Sigmoid colon (tissue), 4 donors: Measurements from ENCODE around the gene SMURF2.
"Not testable (repeated sequence)": the region's sequence is repeated elsewhere in the genome, so short reads cannot be mapped to it uniquely, and the experiment has no call there.

Experiments used
- EP300 ChIP-seq, 4 donors: sonication (generic); formaldehyde crosslinking; IDR thresholded peaks; one replicate each; pipeline ENCODE4 v1.6.1; 2017; ENCODE audit warnings: antibody characterized with exemption in 4 of 4
- POLR2A ChIP-seq, 2 donors: fragments of 450-650 bp; IDR thresholded peaks; one replicate each; pipeline ENCODE4 v1.6.1; 2016; ENCODE audit warnings: antibody characterized with exemption in 2 of 2, mild to moderate bottlenecking in 2 of 2, moderate library complexity in 2 of 2
- POLR2AphosphoS5 ChIP-seq, 4 donors: sonication (generic); formaldehyde crosslinking; IDR thresholded peaks; one replicate each; pipeline ENCODE4 v1.6.1; 2017; ENCODE audit warnings: antibody characterized with exemption in 4 of 4
- TF ChIP-seq, protein P1 (sequence below), 4 experiments: fragments of 450-650 bp in 3 of 4; fragments of 200-600 bp in 1 of 4; IDR thresholded peaks; one replicate each; pipeline ENCODE4 v1.5.1; 2016 to 2019; ENCODE audit warnings: antibody characterized with exemption in 4 of 4, mild to moderate bottlenecking in 3 of 4, moderate library complexity in 2 of 4

DNA sequence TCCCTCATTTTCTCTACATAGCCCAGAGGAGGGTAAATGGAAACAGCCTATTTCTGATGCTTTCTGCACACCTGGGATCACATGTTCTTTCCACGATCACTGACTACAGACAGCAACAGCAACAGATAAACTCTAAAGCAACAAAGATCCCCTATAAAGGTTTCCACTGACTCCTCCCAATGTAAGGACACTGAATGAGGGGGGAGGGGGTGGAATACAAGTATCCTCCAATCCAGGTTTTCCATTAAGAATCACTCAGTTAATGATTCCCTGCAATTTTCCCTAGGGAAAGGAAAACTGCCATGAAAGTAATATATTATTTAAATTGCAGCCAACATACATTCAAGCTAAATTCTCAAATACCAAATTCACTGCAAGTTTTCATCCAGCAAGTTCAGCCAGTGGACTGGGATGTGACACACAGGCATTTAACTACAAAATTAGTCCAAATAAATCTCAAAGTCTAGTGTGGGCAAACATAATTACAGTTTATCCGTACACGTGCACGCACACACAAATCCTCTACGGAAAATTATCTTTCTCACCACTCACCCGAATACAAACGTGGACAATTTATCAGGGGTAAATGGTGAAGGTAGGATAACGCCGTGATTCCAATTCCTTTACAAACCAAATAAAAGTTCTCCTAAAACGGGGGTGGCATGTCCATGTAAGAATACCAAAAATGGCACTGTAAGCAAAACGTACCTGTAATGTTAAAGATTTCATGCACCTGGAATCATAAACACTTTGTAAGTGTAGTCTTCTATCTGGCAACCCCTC lies 1.7 kb downstream of the SMURF2 start:
- not testable (repeated sequence) for TF ChIP-seq POLR2A, POLR2AphosphoS5, EP300 (IDR thresholded peaks at IDR 0.05)
- TF ChIP-seq, protein P1, sequence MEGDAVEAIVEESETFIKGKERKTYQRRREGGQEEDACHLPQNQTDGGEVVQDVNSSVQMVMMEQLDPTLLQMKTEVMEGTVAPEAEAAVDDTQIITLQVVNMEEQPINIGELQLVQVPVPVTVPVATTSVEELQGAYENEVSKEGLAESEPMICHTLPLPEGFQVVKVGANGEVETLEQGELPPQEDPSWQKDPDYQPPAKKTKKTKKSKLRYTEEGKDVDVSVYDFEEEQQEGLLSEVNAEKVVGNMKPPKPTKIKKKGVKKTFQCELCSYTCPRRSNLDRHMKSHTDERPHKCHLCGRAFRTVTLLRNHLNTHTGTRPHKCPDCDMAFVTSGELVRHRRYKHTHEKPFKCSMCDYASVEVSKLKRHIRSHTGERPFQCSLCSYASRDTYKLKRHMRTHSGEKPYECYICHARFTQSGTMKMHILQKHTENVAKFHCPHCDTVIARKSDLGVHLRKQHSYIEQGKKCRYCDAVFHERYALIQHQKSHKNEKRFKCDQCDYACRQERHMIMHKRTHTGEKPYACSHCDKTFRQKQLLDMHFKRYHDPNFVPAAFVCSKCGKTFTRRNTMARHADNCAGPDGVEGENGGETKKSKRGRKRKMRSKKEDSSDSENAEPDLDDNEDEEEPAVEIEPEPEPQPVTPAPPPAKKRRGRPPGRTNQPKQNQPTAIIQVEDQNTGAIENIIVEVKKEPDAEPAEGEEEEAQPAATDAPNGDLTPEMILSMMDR (IDR thresholded peaks at IDR 0.05) = not testable (repeated sequence)
